Measurements from ENCODE around the gene XYLT1.

- no peak for TF ChIP-seq CTCF (optimal IDR thresholded peaks at IDR 0.05 in 1 of 3, IDR thresholded peaks at IDR 0.05 in 1 of 3, conservative IDR thresholded peaks at IDR 0.05 in 1 of 3; ENCODE audit: extremely low read depth in 1 of 3, insufficient read depth in 2 of 3, low read length in 3 of 3)
- TF ChIP-seq EZH2 (IDR thresholded peaks at IDR 0.05; ENCODE audit: low read length) = no peak
These were observed 175.9 kb downstream of the XYLT1 start for GRCh38 chr16:17294856-17295255.
